ENCODE results near the gene BRD8.

BRD8 gene

DNA sequence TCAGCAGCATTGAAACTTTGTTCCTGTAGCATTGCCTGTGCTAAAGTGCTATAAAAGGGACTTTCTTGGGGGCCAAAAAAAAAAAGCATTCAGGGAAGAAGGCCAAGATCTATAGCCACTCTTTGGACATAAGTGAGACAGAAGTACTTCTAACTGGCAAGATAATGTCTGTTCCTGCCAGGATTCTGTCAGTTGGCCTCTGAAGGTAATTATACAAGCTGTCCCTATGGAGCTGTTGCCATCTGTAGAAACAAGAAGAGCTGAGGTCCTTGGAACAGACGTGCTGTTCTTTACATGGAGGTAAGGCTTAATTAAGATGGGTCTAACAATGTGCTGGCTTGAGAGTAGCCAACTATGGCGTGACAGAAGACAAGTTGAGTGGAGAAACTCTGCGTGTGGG is 10.2 kb upstream of the BRD8 start:
- DNase-seq: no peak
- no peaks in the 10 kb centered on the region for H3K9me3 ChIP-seq (ENCODE audit: insufficient read depth, low read length, severe bottlenecking)
- H3K27me3 ChIP-seq (ENCODE audit: insufficient read depth, low read length, poor library complexity): no peaks in the 10 kb centered on the region
- peaks cover 93% of the 10 kb centered on the region for H3K36me3 ChIP-seq (ENCODE audit: insufficient read depth, low read length)
- H4K20me1 ChIP-seq (ENCODE audit: insufficient read depth, low read length): peaks cover 2% of the 10 kb centered on the region; the same call in 1 of the 2 replicates
- no peak overlapping the region for H3K27ac ChIP-seq (ENCODE audit: low read length)
- H3K4me1 ChIP-seq (ENCODE audit: insufficient read depth, low read length): no peaks in the 10 kb centered on the region
- H3K4me3 ChIP-seq (ENCODE audit: low read depth in 1 of 2, low read length in 2 of 2): no peak overlapping the region
- H2AFZ ChIP-seq (ENCODE audit: low read depth, low read length): no peak overlapping the region
- H3K9ac ChIP-seq (ENCODE audit: low read depth, low read length): no peak overlapping the region
- TF ChIP-seq, protein P1, sequence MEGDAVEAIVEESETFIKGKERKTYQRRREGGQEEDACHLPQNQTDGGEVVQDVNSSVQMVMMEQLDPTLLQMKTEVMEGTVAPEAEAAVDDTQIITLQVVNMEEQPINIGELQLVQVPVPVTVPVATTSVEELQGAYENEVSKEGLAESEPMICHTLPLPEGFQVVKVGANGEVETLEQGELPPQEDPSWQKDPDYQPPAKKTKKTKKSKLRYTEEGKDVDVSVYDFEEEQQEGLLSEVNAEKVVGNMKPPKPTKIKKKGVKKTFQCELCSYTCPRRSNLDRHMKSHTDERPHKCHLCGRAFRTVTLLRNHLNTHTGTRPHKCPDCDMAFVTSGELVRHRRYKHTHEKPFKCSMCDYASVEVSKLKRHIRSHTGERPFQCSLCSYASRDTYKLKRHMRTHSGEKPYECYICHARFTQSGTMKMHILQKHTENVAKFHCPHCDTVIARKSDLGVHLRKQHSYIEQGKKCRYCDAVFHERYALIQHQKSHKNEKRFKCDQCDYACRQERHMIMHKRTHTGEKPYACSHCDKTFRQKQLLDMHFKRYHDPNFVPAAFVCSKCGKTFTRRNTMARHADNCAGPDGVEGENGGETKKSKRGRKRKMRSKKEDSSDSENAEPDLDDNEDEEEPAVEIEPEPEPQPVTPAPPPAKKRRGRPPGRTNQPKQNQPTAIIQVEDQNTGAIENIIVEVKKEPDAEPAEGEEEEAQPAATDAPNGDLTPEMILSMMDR (IDR thresholded peaks at IDR 0.05; ENCODE audit: borderline replicate concordance, extremely low read depth, low read length, poor library complexity, severe bottlenecking): no peak
- no peaks in the 10 kb centered on the region; the same call in 1 of the 2 replicates for H3K79me2 ChIP-seq (ENCODE audit: insufficient read depth, low read length)
- H3K4me2 ChIP-seq (ENCODE audit: insufficient read depth, low read length): no peak overlapping the region
- no peak for ATAC-seq (ENCODE audit: insufficient read depth, low read depth)

DNA sequence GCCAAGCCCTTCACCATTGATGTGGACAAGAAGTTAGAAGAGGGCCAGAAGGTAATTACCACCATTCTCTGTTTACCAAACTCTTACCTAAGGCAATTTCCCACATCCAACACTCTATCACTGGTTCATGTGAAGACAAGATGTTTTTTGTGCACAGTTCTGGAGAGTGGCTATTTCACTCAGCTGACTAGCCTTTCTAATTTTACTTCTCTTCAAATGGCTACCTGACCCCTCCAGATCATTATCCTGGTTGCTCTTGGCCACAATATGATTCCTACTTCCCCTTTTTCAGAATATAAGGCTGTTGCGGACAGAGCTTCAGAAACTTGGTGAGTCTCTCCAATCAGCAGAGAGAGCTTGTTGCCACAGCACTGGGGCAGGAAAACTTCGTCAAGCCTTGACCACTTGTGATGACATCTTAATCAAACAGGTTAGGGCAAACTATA is 7.6 kb upstream of the BRD8 start:
- ATAC-seq (ENCODE audit: insufficient read depth, low read depth): no peak
- Histone ChIP-seq H3K4me3 (ENCODE audit: low read depth in 1 of 2, low read length in 2 of 2) (no peak overlapping the region), H3K27ac (ENCODE audit: low read length) (no peak overlapping the region), H3K79me2 (ENCODE audit: insufficient read depth, low read length) (peaks cover 11% of the 10 kb centered on the region), H3K4me2 (ENCODE audit: insufficient read depth, low read length) (no peak overlapping the region), H2AFZ (ENCODE audit: low read depth, low read length) (no peak overlapping the region), H3K4me1 (ENCODE audit: insufficient read depth, low read length) (peaks cover 5% of the 10 kb centered on the region), H4K20me1 (ENCODE audit: insufficient read depth, low read length) (peaks cover 11% of the 10 kb centered on the region; the same call in 1 of the 2 replicates), H3K9ac (ENCODE audit: low read depth, low read length) (no peak overlapping the region), H3K27me3 (ENCODE audit: insufficient read depth, low read length, poor library complexity) (no peaks in the 10 kb centered on the region), H3K36me3 (ENCODE audit: insufficient read depth, low read length) (peaks cover 97% of the 10 kb centered on the region), H3K9me3 (ENCODE audit: insufficient read depth, low read length, severe bottlenecking) (no peaks in the 10 kb centered on the region)
- no peak for DNase-seq
- TF ChIP-seq, protein P1 (IDR thresholded peaks at IDR 0.05; ENCODE audit: borderline replicate concordance, extremely low read depth, low read length, poor library complexity, severe bottlenecking): no peak
- TF ChIP-seq EZH2 (IDR thresholded peaks at IDR 0.05; ENCODE audit: borderline replicate concordance, low read depth, low read length, severe bottlenecking): no peak

DNA sequence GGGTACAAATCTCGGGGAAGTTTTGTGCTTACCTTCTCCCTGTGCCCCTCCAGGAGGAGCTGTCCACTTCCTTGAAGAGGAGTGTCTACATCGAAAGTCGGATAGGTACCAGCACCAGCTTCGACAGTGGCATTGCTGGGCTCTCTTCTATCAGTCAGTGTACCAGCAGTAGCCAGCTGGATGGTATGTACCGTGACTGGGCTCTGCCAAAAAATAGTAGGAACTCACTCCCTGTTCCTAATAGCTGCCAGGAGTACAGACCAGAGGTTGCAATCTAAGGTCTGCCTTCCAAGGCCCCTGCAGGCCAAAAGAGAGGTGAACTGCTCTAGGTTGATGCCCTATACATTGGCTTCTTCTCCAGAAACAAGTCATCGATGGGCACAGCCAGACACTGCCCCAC is 4.4 kb upstream of the BRD8 start:
- H4K20me1 ChIP-seq (ENCODE audit: insufficient read depth, low read length): peaks cover 11% of the 10 kb centered on the region; the same call in 1 of the 2 replicates
- H3K4me1 ChIP-seq (ENCODE audit: insufficient read depth, low read length): peaks cover 20% of the 10 kb centered on the region
- H2AFZ ChIP-seq (ENCODE audit: low read depth, low read length): no peak overlapping the region
- no peak overlapping the region for H3K4me2 ChIP-seq (ENCODE audit: insufficient read depth, low read length)
- no peak for TF ChIP-seq EZH2 (IDR thresholded peaks at IDR 0.05; ENCODE audit: borderline replicate concordance, low read depth, low read length, severe bottlenecking)
- TF ChIP-seq, protein P1 (IDR thresholded peaks at IDR 0.05; ENCODE audit: borderline replicate concordance, extremely low read depth, low read length, poor library complexity, severe bottlenecking): no peak
- no peak overlapping the region for H3K4me3 ChIP-seq (ENCODE audit: low read depth in 1 of 2, low read length in 2 of 2)
- H3K27ac ChIP-seq (ENCODE audit: low read length): no peak overlapping the region
- peaks cover 38% of the 10 kb centered on the region for H3K79me2 ChIP-seq (ENCODE audit: insufficient read depth, low read length)
- no peak for ATAC-seq (ENCODE audit: insufficient read depth, low read depth)
- peaks cover 71% of the 10 kb centered on the region for H3K36me3 ChIP-seq (ENCODE audit: insufficient read depth, low read length)
- H3K9ac ChIP-seq (ENCODE audit: low read depth, low read length): no peak overlapping the region
- DNase-seq: no peak
- H3K9me3 ChIP-seq (ENCODE audit: insufficient read depth, low read length, severe bottlenecking): no peaks in the 10 kb centered on the region
- no peaks in the 10 kb centered on the region for H3K27me3 ChIP-seq (ENCODE audit: insufficient read depth, low read length, poor library complexity)

DNA sequence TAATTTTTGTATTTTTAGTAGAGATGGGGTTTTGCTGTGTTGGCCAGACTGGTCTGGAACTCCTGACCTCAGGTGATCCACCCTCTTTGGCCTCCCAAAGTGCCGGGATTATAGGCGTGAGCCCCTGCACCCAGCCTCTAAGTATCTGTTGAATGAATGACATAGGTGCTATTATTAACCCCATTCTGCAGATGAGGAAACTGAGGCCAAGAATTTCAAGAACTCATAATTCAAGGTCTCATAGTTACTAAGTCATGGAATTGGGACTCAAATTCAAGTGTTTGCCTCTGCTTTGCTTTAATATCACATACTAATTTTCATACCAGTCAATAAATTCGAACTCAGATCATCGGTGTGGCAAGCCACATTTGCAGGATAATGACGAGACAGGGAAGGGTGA is 2.4 kb upstream of the BRD8 start:
- H3K36me3 ChIP-seq (ENCODE audit: insufficient read depth, low read length): peaks cover 68% of the 10 kb centered on the region
- DNase-seq (no peak), ATAC-seq (ENCODE audit: insufficient read depth, low read depth) (no peak)
- peaks cover 40% of the 10 kb centered on the region for H3K4me1 ChIP-seq (ENCODE audit: insufficient read depth, low read length)
- H3K9me3 ChIP-seq (ENCODE audit: insufficient read depth, low read length, severe bottlenecking): no peaks in the 10 kb centered on the region
- H3K4me3 ChIP-seq (ENCODE audit: low read depth in 1 of 2, low read length in 2 of 2): no peak overlapping the region
- no peak overlapping the region for H2AFZ ChIP-seq (ENCODE audit: low read depth, low read length)
- H3K79me2 ChIP-seq (ENCODE audit: insufficient read depth, low read length): peaks cover 58% of the 10 kb centered on the region
- peak overlapping the region; percentile 80 for H3K4me2 ChIP-seq (ENCODE audit: insufficient read depth, low read length)
- no peak overlapping the region for H3K27ac ChIP-seq (ENCODE audit: low read length)
- H3K9ac ChIP-seq (ENCODE audit: low read depth, low read length): peak overlapping the region; percentile 84; the same call in 1 of the 2 replicates
- H3K27me3 ChIP-seq (ENCODE audit: insufficient read depth, low read length, poor library complexity): no peaks in the 10 kb centered on the region
- H4K20me1 ChIP-seq (ENCODE audit: insufficient read depth, low read length): peaks cover 14% of the 10 kb centered on the region; the same call in 1 of the 2 replicates
- TF ChIP-seq EZH2 (IDR thresholded peaks at IDR 0.05; ENCODE audit: borderline replicate concordance, low read depth, low read length, severe bottlenecking): no peak
- TF ChIP-seq, protein P1 (IDR thresholded peaks at IDR 0.05; ENCODE audit: borderline replicate concordance, extremely low read depth, low read length, poor library complexity, severe bottlenecking): no peak
